Prostate gland (tissue), 2 donors: ENCODE measurements around the gene CAMKK2. TPM values are rescaled to one million over a fixed set of nuclear protein-coding genes. Genes with fewer than 3 reads are reported as not detected.

Experiments
- DNase-seq: peaks from one replicate; pipeline ENCODE4 v3.0.0-alpha.2; 2019; ENCODE audit warnings: low spot score
- H3K27ac ChIP-seq, 2 donors: fragments of 200-600 bp; sonication (generic); 2 replicates each; pipeline ENCODE4 v1.5.1; 2017 to 2019
- H3K27me3 ChIP-seq: fragments of 200-600 bp; sonication (generic); replicated peaks from 2 replicates; pipeline ENCODE4 v1.5.1; 2019; ENCODE audit not compliant: insufficient read depth
- H3K36me3 ChIP-seq, 2 donors: fragments of 200-600 bp; sonication (generic); 1 replicate in 1 of 2; 2 replicates in 1 of 2; pipeline versions ENCODE4 v1.5.1 to v1.8.1; 2017 to 2019
- H3K4me1 ChIP-seq: fragments of 200-600 bp; sonication (generic); replicated peaks from 2 replicates; pipeline ENCODE4 v1.5.1; 2019
- H3K4me3 ChIP-seq, 2 donors: fragments of 200-600 bp; sonication (generic); 2 replicates each; pipeline ENCODE4 v1.5.1; 2017 to 2019
- H3K9me3 ChIP-seq: fragments of 200-600 bp; sonication (generic); 2 replicates; pipeline ENCODE4 v1.5.1; 2017
- CTCF ChIP-seq, 4 experiments: fragments of 200-600 bp in 2 of 4; fragments of 450-650 bp in 2 of 4; sonication (generic) in 2 of 4; IDR thresholded peaks; 1 replicate in 3 of 4; 2 replicates in 1 of 4; pipeline ENCODE4 v1.5.1; 2016 to 2019; ENCODE audit warnings: antibody characterized with exemption in 4 of 4, mild to moderate bottlenecking in 2 of 4, moderate library complexity in 2 of 4
- POLR2A ChIP-seq: fragments of 450-650 bp; IDR thresholded peaks from one replicate; pipeline ENCODE4 v1.6.1; 2016; ENCODE audit warnings: antibody characterized with exemption, mild to moderate bottlenecking
- POLR2AphosphoS5 ChIP-seq: sonication (generic); formaldehyde crosslinking; IDR thresholded peaks from one replicate; pipeline ENCODE4 v1.6.1; 2017; ENCODE audit warnings: antibody characterized with exemption
- WGBS: methylation state at CpG from one replicate; pipeline ENCODE4 v1.1.5; 2018; 5-methylcytosine and 5-hydroxymethylcytosine counted together
- intact Hi-C: fragments of 100-400 bp; cut with DNase I; formaldehyde crosslinking; loops from one replicate; pipeline ENCODE4 v1.14.2; 2022
- total RNA-seq, 2 donors: library from RNA; depleted of rRNA; stranded (reverse); fragments of >200 nt; gene quantifications; one replicate each; pipeline ENCODE4 v1.1.0, GENCODE V29; 2016

The CAMKK2 gene
- total RNA-seq, 2 donors from 2014 or later = 26.9 to 52.2 TPM

GRCh38 chr12:121223292-121224285 lies 72.9 kb downstream of the CAMKK2 start:
- TF ChIP-seq POLR2AphosphoS5 (no peak), POLR2A (no peak), CTCF (IDR thresholded peaks at IDR 0.05) (no peak)
- 91% methylated on average over 19 of the region's 19 CpGs for WGBS
- no peak for DNase-seq
- H3K27me3 ChIP-seq = no peaks in the 10 kb centered on the region
- intact Hi-C loops = no loop called here
- no peaks in the 10 kb centered on the region for H3K36me3 ChIP-seq
- peaks cover 3% of the 10 kb centered on the region for H3K4me1 ChIP-seq
- no peak overlapping the region for H3K4me3 ChIP-seq
- no peak overlapping the region for H3K27ac ChIP-seq
- H3K9me3 ChIP-seq = no peaks in the 10 kb centered on the region

GRCh38 chr12:121222847-121223246 lies 73.7 kb downstream of the CAMKK2 start:
- TF ChIP-seq CTCF (IDR thresholded peaks at IDR 0.05) (no peak), POLR2AphosphoS5 (no peak), POLR2A (no peak)
- Histone ChIP-seq H3K9me3 (no peaks in the 10 kb centered on the region), H3K36me3 (no peaks in the 10 kb centered on the region), H3K4me1 (peaks cover 3% of the 10 kb centered on the region), H3K27ac (no peak overlapping the region), H3K27me3 (no peaks in the 10 kb centered on the region), H3K4me3 (no peak overlapping the region)
- 93% methylated on average over 10 of the region's 10 CpGs for WGBS
- no peak for DNase-seq
- intact Hi-C loops = no loop called here

- Histone ChIP-seq H3K4me3 (no peak overlapping the region), H3K27me3 (no peaks in the 10 kb centered on the region), H3K9me3 (no peaks in the 10 kb centered on the region), H3K4me1 (no peaks in the 10 kb centered on the region), H3K27ac (no peak overlapping the region), H3K36me3 (no peaks in the 10 kb centered on the region)
- TF ChIP-seq CTCF (IDR thresholded peaks at IDR 0.05) (no peak), POLR2AphosphoS5 (no peak), POLR2A (no peak)
- 90% methylated on average over 3 of the region's 3 CpGs for WGBS
- DNase-seq = no peak
- intact Hi-C loops = no loop called here
These were observed 77.0 kb downstream of the CAMKK2 start for GRCh38 chr12:121219353-121219986.

GRCh38 chr12:121218588-121219352 lies 77.7 kb downstream of the CAMKK2 start:
- 87% methylated on average over 18 of the region's 18 CpGs for WGBS
- Histone ChIP-seq H3K9me3 (no peaks in the 10 kb centered on the region), H3K27ac (no peak overlapping the region), H3K27me3 (no peaks in the 10 kb centered on the region), H3K4me3 (no peak overlapping the region), H3K4me1 (no peaks in the 10 kb centered on the region), H3K36me3 (no peaks in the 10 kb centered on the region)
- DNase-seq = no peak
- TF ChIP-seq POLR2A = no peak
- no peak for TF ChIP-seq POLR2AphosphoS5
- no peak for TF ChIP-seq CTCF (IDR thresholded peaks at IDR 0.05)
- intact Hi-C loops = no loop called here
